DMS153 treated with DMSO at 0.1 percent for 48 hours (cell line): ENCODE results near the gene IFI27L2.

Source experiments
- DNase-seq: peaks from one replicate; lab custom pipeline; 2025; ENCODE audit not compliant: unreplicated experiment; lab: John Stamatoyannopoulos, UW

The IFI27L2 gene

GRCh38 chr14:94124582-94125377, 4.6 kb downstream of the IFI27L2 start:
- no peak for DNase-seq

- no peak for DNase-seq
Observed at GRCh38 chr14:94123868-94124267, 5.5 kb downstream of the IFI27L2 start.

DNA sequence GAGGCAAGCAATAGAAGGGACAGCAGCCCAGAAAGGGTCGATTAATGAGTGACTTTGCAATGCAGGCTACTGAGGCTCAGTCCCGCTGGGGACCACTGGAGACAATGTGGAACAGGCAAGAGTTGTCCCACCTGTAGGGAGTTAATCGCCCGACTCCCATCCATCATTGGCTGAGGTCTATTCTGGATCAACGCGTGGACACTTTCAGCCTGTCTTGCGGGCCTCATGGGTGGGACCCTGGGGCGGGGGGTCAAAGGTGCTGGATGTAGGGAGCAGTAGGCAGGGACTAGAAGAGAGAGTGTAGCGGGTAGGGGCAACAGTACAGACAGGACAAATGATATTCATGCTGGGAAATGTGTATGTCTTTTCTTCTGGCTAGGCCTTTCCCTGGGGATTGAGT, 6.1 kb downstream of the IFI27L2 start:
- DNase-seq = no peak

GRCh38 chr14:94122438-94122837, 7.0 kb downstream of the IFI27L2 start:
- DNase-seq = no peak

DNA sequence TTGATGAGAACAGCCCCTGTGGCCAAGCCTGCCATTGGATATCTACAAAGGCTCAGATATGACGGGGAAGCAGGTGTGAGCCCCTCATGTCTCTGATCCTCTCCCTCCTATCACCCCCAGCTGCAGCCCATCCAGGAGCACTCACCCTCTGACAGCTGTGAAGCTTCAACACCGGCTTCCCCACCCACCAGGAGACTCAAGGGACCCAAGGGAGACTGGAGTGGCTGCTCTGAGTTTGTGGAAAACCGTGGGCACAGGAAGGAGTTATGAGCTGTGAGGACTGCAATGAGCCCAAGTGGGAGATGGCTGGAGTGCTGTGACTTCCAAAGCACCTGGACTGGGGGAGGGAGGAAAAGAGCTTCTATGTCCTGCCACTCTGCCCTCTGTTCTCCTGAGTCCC, 7.9 kb downstream of the IFI27L2 start:
- DNase-seq = no peak

GRCh38 chr14:94120667-94121340, 8.6 kb downstream of the IFI27L2 start:
- no peak for DNase-seq

DNA sequence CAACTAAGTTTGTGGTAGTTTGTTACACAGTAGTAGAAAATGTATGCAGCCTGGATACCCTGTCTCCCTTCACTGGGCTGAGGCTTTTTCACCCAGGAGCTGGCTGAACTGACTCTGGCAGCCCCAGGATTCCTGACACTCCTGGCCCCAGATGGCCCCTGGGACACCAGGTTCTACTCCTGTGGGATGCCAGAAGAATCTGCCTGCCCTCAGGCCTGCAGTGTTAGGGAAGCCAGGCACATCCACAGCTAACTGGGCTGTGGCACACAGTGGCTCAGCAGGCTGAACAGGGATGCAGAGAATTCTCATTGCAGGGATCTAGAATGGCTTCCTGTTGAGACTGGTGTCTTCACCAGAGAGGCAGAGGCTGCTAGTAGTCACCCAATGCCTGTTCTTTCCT, 10.3 kb downstream of the IFI27L2 start:
- no peak for DNase-seq

DNA sequence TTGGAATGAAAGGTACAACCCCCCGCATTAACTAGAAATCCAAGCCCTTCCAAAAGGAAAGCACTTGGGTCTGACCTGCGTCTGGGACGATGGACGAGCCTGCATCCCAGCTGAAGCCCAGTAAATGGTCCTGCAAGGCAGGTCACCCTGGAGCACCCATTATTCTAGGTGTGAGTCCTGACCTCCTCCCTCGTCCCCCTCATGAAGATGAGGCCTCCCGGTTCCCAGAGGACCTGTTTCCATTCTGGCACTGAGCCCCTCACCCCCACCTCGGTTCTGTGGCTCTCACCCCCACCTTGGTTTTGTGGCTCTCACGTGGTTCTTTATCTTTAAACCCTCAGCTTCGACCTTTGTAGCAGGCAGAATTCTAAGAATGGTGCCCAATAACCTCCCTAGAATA, 11.5 kb downstream of the IFI27L2 start:
- DNase-seq = no peak

DNA sequence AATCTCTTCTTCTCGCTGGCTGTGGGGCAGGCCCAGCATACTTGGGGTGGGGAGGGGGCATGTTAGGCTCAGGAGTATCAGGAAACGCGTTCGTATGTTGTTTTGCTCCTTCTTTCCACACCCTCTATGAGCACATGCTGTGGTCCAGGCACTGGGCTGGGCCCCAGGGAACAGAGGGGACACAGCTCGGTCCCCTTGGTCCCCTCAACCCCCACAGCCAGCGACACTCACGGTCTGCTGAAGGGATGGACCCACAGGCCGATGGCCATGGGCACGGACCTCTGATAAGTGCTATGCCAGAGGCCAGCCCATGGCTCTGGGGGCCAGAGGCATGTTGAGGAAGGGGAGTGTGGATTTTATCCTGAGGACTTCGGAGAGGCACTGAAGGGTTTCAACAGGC, 12.7 kb downstream of the IFI27L2 start:
- no peak for DNase-seq

GRCh38 chr14:94115631-94116030, 13.8 kb downstream of the IFI27L2 start:
- no peak for DNase-seq

DNA sequence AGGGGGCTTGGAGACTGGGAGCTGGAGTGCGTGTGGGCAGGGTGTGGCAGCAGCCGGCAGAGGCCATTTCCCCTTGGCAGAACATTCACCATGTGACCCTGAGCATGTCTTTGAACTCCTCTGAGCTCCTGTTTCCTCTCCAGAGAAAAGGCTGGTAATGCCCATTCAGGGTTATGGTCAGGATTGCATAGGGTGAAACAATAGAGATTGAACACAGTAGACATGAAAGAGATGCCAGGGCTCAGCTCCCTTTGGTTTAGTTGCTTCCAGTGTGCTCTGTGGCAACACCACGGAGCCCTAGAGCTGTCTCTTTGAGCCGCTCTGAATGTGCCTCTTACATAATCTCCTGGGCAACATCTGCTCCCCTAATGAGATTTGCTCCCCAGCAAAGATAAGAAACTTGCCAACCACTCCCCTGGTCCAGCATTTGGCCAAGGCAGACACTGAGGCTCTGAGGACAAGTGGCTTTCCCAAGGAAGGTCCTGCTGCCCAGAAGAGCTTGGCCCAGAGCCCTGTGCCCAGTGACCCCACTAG, 14.3 kb downstream of the IFI27L2 start:
- peak; percentile 10 for DNase-seq

DNA sequence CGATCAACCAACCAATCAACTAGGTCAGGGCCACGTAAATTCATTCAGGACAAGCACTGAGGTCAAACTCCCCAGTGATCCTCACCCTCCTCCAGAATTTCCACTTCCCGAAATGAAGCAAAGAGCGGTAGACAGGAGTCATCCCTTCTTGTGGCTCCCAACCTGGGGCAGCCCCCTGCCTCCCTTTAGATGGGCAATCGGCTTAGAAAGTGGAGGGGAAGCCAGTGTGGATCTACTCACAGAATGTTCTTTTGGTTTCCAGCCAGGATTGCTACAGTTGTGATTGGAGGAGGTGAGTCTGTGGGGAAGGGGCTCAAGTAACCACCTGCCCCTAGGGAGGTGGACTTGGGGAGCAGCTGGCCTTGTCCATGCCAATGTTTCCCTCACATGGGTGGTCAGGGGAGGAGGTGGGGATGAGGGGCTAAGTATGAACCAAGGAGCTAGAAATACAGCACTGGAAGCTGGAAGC, 14.8 kb downstream of the IFI27L2 start:
- DNase-seq = no peak

DNA sequence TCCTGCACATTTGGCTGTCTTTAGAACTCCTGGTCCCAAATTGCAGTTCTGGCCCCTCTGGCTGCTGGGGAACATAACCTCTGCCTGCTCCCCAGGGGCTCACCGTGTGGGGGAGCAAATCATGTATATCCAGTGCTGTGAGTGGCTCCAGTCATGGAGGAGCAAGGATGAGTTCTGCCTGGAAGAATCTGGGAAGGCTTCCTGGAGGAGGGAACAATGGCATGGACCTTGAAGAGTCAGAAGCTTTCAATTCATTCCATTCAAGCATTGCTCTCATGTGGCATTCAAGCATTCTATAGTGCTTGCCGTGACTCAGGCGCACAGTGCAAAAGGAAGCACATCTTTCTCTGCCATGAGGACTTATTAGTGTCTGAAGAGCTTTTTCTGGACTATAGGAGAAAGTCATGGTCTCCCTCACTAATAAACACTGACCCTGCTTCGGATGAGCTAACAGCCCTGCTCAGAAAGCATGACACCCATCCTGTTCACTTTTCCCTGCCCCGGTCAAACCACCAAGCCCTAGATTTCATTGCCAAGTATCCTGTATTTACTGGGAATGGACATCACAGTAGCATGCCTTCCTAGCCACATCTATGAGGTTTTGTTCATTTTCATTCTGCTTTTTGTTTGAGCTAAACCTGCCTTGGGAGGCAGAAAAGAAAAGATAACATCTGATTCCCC, 15.4 kb downstream of the IFI27L2 start:
- DNase-seq = no peak

DNA sequence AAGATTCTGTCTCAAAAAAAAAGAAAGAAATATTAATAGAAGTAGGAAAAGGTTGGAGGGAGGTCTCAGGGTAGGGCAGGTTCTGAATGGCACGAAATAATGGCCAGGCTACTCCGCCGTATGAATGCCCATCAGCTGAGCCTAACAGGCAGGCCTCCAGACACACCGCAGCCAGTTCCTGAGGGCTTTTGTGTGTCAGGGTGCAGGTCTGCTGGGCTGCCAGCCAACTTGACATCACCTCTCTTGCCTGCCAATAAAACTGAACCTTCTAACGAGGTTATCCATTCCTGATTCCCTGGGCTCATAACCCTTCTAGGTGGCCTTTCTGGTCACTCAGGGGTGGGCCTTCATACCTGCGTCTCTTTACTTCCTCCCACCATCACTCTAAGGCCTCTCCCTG, 15.9 kb downstream of the IFI27L2 start:
- DNase-seq = peak; percentile 1

DNA sequence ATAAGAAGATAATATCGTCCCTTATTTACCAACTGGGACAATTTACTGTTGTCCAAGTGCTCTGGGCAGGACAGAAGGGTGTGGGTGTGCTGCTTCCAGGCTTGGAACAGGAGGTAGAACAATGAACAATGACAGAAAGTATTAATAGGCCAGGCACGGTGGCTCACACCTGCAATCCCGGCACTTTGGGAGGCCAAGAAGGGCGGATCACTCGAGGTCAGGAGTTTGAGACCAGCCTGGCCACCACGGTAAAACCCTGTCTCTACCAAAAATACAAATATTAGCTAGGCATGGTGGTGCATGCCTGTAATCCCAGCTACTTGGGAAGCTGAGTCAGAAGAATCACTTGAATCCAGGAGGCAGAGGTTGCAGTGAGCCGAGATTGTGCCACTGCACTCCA, 16.3 kb downstream of the IFI27L2 start:
- no peak for DNase-seq

- no peak for DNase-seq
Observed at GRCh38 chr14:94112513-94113063, 16.8 kb downstream of the IFI27L2 start.

- DNase-seq = no peak
Observed at GRCh38 chr14:94111276-94112095, 17.9 kb downstream of the IFI27L2 start.

DNA sequence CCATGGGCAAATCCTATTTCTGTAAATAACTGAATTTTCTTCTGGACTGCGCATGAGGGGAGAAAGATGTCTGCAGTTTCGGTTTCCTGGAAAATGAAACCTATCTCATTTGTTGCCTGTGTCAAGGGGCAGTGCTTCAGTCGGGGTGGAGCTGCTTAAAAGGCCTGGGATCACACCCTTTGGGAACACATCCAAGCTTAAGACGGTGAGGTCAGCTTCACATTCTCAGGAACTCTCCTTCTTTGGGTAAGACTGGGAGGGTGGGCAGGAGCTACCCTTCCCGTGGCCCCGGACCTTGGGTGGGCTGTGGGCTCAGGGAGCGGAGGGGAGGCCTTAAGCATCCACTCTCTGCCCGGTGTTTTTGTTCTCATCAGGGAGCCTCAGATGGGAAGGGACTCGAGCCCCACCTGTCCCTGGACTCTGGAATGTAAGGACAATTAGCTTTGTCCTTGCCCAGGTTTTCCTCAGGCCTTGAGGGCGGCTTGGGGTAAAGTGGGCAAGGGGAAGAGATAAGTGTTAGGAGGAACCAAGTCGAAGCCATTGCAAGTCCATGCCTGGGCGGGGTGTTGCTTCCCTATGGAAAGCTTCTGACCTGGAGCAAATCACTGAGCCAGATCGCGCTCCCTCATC, 18.7 kb downstream of the IFI27L2 start, which contains the start of gene IFI27:
Gene IFI27, plus strand, starts transcription at position 185 of the 630 bp plus-strand sequence.
- DNase-seq = no peak

GRCh38 chr14:94109915-94110250, 19.5 kb downstream of the IFI27L2 start:
- no peak for DNase-seq

- DNase-seq = no peak
Observed at GRCh38 chr14:94104731-94105130, 24.7 kb downstream of the IFI27L2 start.
